HG02759 (cell line): ENCODE results near the gene SLC38A7.
A peak's percentile ranks its signal among the peaks of the same experiment; 100 is the strongest.
"Not testable (repeated sequence)": the region's sequence is repeated elsewhere in the genome, so short reads cannot be mapped to it uniquely, and the experiment has no call there.

Experiments
- ATAC-seq: cut with Tn5 transposase; IDR thresholded peaks from one replicate; pipeline ENCODE4 v1.9.1; 2021; ENCODE audit warnings: mild to moderate bottlenecking, moderate library complexity; ENCODE audit not compliant: unreplicated experiment

Gene SLC38A7

DNA sequence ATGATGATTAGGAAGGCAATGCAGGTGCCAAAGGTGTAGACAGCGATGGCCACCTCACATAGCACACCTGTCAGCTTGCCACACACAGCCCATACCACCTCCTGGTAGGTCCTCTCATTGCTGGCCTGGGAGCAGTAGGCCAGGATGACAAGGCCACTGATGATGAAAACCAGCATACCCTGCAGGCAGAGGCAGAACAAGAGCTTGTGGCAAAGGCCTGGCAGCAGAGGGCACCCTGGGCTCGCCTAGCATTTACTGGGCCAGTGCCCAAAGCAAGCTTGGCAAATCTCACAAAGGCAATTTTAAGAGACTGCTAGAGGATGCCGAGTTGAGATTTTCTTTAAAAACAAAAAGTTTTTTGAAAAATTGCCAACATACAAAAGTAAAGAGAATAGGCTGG lies 5.9 kb downstream of the SLC38A7 start:
- no peak for ATAC-seq

DNA sequence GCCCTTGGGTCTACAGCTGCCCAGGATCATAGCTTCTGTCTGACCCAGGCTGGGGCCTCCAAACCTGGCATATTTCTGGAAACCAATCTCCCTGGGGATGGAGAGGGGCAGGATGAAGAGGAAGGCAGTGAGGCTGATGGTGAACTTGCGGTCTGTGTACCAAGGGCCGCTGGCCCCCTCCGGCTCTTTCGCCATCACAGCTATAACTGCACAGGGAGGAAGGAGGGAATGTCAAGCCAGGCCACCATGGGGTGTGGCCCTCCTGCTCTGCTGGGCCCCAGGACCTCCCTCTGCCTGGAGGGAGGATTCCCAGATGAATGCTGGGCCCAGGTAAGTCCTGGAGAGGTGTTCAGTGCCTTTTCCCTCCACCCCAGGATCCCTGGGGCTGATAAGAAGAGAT lies 6.3 kb downstream of the SLC38A7 start:
- ATAC-seq: no peak

DNA sequence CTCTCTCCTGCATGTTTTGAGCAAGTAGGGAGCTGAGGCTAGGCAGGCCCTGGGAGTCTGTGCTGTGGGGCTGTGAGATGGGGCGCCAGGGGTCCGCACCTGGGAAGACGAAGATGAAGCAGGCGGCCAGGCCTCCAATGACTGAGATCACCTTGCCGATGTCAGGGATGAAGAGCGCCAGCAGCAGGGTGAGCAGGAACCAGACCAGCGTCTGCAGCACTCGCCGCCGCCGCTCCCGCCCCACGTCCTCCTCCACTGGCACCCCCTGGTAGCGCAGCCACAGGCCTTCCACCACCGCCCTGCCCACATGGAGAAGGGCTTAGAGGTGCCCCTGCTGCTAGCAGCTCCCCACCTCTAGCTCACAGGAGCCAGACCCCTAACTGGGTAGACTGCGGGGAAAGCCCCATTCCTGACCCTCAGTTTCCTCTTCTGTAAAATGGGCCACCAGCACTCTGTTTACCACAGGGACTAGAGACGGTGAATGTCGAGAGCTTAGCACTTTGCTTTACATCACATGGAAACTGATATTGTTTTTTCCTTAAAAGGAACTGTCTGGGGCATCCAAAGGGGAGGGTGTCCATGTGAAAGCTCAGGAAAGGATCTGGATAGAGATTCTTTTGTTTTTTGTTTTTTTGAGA lies 13.5 kb downstream of the SLC38A7 start:
- no peak for ATAC-seq

DNA sequence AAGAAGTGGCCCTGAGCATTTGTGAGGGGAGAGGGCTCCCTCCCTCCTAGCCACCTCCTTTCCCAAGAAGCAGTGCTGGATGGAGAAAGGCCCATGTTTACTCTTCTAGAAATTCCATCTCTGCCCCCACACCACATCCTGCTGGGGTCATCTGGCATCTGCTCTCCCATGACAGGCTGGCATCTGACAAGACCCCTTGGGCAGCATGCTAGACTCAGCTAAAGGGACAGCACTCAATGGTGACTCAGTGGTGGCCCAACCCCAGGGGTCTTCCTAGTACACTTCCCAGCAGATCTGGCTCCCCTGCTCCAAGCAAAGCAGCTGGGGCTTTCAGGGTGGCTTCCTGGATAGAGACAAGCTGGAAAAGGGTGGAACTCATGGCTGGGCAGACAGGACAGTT lies 14.4 kb downstream of the SLC38A7 start:
- no peak for ATAC-seq

DNA sequence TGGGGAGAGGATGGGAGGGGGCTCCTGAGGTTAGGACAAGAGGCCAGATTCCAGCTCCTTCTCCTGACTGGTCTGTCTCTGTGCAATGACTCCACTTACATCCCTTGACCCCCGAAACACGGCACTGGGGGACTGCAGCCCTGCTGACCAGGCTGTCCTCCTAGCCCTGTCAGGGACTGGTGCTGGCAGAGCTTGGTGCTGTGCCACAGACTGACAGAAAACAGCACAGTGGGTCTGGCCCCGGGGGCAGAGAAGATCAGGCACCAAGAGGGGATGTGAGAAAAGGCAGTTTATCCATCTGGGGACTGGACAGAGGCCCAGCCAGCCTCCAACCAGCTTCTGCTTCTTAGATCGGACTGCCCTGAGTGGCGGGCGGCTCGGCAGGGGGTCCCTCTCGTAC lies 19.4 kb downstream of the SLC38A7 start:
- no peak for ATAC-seq

DNA sequence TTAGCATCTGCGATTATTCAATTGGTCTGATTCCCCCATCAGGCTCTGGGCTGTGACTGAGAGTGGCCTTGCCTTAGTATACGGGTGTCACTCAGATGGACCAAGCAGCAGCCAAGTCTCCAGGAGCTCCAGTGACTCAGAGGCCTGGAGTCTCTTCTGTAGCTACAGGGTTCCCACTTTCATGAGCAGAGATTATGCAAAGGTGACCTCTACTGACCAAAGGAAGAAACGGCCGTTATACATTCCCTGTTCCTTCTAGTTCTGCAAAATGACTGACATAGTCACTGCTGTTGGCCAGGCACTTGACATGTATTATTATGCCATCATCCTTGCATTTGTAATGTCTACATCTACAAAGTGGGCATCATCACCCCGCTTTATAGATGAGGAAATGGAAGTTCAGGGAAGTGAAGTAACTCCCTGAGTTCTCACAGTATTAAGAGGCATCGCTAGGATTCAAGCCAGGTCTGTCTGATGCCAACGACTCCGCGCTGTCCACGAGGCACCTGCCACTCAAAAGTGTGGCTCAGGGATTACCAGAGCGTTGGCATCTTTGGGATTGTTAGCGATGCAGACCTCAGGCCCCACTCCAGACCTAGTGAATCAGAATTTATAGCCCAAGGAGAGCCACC lies 23.3 kb downstream of the SLC38A7 start:
- peak; percentile 93 for ATAC-seq

DNA sequence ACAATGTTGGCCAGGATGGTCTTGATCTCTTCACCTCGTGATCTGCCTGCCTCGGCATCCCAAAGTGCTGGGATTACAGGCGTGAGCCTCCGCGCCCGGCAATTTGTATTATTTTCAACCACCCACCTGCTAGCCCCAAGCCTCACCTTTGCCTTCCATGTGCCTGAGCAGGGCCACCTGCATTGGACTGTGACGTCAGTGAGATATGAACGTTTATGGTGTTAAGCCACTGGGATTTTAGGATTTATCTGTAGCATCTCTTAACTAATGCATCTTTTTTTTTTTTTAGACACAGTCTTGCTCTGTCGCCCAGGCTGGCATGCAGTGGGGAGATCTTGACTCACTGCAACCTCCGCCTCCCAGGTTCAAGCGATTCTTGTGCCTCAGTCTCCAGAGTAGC lies 24.7 kb downstream of the SLC38A7 start:
- not testable (repeated sequence) for ATAC-seq

DNA sequence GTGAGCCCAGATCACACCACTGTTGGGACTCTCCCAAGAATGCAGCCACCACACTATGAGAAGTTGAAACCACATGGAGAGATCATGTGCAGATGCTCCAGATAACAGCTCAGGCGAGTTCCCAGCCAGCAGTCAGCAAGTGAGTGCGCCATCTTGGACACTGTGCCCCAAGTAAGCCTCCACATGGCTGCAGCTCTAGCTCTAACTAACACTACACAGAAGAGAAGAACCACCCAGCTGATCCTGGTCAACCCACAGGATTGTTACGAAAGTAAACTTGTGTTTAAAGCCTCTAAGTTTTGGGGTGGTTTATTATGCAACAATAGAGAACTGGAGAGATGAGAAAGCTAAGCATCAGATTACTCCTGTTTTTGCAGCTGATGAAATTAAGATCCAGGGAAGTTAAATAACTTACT lies 25.8 kb downstream of the SLC38A7 start:
- no peak for ATAC-seq

DNA sequence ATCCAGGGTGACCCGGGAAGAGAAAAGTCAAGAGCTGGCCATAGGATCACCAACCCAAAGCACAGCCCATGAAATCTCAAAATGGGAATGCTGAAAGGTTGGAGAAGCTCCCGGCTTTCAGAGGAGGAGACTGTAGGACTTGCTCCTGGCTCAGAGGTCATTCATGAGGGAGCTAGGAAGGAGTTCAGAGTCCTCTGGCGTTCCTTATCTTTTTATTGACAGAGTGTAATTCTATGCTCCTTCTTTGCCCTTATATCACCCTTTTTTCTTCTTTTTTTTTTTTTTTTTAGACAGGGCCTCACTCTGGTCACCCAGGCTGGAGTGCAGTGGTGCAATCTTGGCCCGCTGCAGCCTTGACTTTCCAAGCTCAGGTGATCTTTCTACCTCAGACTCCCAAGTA lies 27.7 kb downstream of the SLC38A7 start:
- ATAC-seq: no peak

DNA sequence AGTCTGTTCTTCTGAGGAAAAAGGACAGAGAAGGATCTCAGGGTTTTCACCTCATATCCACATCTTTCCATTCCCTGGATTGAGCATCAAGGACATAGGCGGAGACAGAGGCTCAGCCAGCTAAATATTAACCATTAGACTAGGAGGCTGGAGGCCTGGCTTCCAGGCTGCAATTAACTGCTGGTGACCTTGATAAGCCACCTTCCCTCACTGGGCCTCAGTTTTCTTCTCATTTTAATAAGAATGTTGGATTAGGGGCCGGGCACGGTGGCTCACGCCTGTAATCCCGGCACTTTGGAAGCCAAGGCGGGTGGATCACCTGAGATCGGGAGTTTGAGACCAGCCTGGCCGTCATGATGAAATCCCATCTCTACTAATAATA lies 29.4 kb downstream of the SLC38A7 start:
- ATAC-seq: no peak

DNA sequence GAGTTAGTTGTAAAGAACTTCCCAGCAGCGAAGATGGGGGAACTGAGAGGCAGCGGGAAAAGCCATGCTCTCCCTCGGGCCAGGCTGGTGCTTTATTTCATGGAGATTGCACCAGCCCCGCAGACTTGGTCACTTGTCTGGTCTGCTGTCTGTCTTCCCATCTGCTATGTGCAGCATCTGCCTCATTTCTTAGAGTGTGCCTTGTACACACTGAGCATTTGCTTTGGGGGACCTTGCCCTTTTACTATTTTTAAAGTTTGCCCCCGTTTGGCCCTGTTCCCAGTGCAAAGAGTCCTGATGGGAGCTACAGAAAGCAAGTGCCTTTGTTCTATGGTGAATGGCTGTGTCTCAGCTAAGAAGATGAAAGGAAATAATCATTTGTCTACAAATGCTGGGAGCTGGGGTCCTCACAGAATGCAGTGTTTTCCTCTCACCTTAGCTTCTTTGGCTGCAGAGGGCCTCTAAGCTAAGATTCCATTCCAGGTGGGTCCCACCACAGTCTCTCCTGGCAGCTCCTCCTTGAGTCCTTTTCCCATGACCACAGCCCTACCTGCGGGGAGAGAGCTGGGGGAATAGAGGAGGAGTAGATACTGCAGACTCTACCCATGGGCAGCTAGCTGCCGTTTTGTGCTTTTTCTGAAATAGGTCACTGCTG lies 29.9 kb downstream of the SLC38A7 start:
- ATAC-seq: no peak

DNA sequence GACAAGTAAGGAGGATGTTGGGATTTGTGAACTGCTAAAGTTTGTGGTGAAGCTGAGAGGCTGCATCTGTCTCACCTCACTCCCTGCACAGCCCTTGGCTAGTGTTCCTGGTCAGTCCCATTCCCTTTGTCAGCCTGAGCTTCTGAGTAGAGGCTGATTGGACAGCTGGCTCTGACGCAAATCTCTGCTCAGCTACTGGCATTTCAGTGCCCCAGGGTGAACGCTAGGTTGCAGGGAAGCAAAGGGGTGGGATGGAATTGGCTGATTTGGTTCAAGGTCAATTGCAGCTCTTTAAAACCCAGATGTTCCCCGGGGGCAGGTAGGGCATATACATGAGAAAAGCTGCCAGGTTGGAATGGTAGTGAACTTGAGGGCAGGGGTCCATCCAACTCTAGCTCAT lies 31.8 kb downstream of the SLC38A7 start:
- ATAC-seq: no peak

DNA sequence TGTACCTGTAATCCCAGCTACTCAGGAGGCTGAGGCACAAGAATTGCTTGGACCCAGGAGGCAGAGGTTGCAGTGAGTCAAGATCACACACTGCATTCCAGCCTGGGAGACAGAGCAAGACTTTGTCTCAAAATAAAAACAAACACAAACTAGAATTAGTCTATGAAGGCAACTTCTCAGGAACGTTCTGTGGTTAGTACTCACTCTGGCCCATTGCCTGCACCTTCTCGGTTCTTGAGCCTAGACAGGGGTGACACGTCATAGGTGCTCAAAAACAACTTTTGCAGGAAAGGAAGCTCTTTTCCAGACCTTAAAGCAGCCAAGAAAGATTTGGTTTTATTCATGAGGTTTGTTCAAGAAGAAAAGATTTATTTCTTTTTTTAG lies 32.6 kb downstream of the SLC38A7 start:
- ATAC-seq: no peak

DNA sequence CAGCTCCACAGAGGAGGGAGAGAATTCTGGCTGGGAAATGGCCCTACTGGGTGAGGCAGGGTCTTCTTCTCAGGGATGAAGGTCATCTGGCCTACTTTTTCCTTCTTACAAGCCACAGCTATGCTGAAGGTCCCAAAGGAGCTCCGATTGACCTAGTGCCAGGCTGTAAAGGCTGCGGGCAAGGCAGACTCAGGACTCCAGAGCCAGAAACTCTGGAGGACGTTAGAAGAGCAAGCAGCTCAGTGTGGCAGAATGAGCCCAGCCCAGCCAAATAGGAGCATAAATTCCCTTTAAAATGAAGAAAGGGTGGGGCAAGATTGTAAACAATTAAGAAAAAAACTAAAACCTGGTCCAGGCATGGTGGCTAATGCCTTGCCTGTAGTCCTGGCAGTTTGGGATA lies 34.9 kb downstream of the SLC38A7 start:
- ATAC-seq: no peak

DNA sequence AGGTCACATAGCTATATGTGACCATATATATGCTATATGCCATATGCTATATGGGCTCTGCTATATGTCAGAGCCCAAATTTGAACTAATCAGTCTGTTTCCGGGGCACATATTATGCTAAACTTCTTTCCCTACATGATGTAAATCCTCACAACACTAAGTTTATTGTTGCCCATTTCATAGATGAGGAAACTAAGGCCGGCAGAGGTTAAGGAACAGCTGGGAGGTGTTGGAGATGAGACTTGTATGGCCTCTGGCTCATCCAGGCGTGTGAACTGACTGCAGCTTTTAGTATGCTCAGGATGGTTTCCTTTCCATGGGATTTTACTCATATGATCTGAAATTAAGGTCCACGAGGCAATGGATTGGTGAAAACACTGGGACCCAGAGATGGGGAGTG lies 37.5 kb downstream of the SLC38A7 start:
- ATAC-seq: no peak

DNA sequence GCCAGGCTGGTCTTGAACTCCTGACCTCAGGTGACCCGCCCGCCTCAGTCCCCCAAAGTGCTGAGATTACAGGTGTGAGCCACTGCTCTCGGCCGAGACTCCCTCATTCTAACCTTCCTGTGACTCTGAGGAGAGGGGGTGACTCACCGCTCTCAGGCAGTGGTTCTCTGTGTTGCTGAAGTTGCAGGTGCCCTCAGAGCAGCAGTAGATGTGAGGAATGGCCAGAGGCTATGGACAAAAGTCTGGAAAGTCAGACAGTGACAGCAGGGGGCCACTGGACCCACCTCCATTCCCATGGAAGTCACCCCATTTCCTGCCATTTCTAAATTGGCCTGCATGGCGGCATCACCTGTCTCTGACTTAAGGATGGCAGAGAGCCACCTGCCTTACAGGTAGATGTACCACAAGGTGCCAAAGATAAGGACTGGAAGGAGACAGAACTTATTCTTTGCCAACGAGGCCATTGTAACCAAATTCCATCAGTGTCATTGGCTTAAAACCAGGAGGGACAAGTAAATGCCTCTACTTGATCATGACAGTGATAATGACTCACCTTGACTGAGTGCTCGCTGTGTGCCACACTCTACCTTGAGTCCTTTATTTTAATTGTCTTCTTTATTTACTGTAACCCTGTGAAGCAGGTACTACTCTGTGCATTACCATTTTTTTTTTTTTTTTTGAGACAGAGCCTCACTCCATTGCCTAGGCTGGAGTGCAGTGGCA lies 39.6 kb downstream of the SLC38A7 start:
- no peak for ATAC-seq

DNA sequence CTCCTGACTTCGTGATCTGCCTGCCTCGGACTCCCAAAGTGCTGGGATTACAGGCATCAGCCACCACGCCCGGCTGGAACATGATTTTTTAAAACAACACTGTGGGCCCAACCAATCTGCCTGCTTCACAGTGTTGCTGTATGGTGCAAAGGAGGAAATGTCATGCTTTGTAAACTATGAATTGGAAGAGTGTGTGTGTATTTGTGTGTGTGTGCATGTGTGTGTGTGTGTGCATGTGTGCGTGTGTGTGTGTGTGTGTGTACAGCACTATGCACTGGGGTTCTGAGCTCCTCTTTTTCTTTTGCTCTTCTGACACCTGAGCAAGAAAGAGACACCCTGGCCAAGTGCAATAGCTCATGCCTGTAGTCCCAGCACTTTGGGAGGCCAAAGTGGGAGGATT lies 40.5 kb downstream of the SLC38A7 start:
- ATAC-seq: no peak

DNA sequence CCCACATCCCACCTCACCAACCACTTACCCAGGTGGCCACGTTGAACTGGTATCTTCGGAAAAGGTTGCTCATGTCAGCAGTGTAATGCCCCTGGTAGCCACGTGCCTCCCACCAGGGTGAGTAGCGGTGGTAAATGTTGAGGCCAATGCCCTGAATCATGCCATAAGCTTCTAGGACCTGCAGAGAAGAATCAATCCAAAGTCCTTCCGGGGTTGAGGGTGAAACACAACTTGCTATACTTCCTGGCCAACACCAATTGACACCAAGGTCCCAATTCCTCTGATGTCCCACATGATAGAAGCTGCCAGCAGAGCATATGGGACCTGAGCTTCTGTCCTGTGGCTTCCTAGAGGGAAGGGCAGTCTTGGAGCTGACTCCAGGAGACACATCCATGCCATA lies 43.6 kb downstream of the SLC38A7 start:
- ATAC-seq: no peak

DNA sequence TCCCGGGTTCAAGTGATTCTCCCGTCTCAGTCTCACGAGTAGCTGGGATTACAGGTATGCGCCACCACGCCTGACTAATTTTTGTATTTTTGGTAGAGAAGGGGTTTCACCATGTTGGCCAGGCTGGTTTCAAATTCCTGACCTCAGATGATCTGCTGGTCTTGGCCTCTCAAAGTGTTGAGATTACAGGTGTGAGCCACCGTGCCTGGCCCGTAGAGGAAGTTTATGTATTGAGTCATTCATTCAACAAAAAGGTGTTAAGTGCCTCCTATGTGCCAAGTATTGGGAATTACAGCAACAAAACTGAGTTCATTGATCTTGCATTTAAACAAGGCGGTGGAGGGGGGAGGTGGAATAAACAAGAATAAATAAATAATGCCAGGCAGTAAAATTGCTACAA lies 44.7 kb downstream of the SLC38A7 start:
- no peak for ATAC-seq

DNA sequence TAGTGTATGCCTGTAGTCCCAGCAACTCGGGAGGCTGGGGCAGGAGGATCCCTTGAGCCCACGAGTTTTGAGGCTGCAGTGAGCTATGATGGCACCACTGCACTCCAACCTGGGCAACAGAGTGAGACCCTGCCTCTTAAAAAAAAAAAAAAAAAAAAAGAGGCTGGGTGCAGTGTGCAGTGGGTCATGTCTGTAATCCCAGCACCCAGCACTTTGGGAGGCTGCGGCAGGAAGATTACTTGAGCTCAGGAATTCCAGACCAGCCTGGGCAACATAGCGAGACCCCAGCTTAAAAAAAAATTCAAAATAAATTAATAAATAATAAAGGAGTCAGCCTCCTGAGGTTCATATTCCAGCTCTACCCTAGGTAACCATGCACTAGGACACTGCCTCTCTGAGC lies 45.3 kb downstream of the SLC38A7 start:
- ATAC-seq: no peak

DNA sequence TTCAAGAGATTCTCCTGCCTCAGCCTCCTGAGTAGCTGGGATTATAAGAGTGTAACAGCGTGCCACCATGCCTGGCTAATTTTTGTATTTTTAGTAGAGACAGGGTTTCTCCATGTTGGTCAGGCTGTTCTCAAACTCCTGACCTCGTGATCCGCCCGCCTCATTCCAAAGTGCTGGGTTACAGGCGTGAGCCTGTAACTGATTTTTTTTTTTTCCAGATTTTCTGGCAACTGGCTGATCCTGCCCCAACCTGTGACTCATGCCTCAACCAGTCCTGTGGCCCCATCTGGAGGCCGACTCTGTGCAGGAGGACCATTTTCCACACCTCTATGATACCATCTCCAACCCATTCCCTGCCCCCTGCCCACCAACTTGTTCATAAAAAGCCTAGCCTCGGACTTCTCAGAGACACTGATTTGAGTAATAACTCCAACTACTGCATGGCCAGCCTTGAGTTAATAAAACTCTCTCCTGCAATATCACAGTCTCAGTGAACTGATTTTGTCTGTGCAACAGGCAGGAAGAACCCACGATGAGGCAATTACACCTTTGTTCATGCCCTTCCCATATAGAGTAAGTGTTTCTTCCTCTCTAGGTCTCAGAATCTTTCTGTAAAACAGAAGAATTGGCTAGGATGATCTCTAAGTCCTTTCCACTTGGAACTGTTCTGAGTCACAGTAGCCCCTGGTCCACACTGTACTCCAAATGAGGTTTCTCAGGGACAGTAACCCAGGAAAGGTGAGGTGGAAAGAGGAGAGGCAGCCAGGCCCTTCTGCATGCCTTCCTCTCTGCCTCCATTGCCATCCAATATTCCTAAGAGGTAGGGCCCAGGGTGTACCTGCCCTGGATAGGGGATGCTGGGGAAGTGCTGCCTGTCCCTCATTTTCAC lies 46.2 kb downstream of the SLC38A7 start:
- no peak for ATAC-seq
